K562 (cell line): ENCODE measurements around the gene HMG20B. TPM values are rescaled to one million over a fixed set of nuclear protein-coding genes. Genes with fewer than 3 reads are reported as not detected.

Source experiments
- ATAC-seq: fragments of 200-7000 bp; cut with Tn5 transposase; 3 replicates; pipeline ENCODE4 v1.9.1; 2020; ENCODE audit warnings: moderate library complexity
- BruUV-seq: library from RNA; stranded (reverse); fragments of 400-500 nt; replicated peaks from 2 replicates; lab custom pipeline; 2021; lab: Mats Ljungman, UMichigan
- CTCF ChIA-PET: fragments of 300-600 bp; formaldehyde crosslinking; extraction: SDS; loops from one replicate; lab custom pipeline; 2021; ENCODE audit warnings: low intra/inter-chr PET ratio; lab: Yijun Ruan, JAX
- POLR2A ChIA-PET: fragments of 300-600, 350-650 bp; sonication (Branson Sonifier 250); formaldehyde crosslinking; extraction: SDS; loops from one replicate; lab custom pipeline; 2021; ENCODE audit warnings: antibody characterized with exemption, inconsistent platforms; lab: Yijun Ruan, JAX
- DNase-seq, 4 experiments: peaks; one replicate each; pipeline versions ENCODE4 v3.0.0 to v3.0.0-alpha.2; 2011 to 2018; ENCODE audit warnings: low spot score in 3 of 4, mixed read lengths in 3 of 4; ENCODE audit errors: extremely low read depth in 1 of 4
- FAIRE-seq: peaks from 2 replicates; lab custom pipeline; 2011; peaks lifted over from hg19 to GRCh38; lab: Jason Lieb, UNC
- H2AFZ ChIP-seq: 2 replicates; pipeline ENCODE4 v1.6.0; 2011; ENCODE audit warnings: low read depth, low read length, control low read depth, inconsistent platforms
- H3K27ac ChIP-seq: fragments of 200-600 bp; 3 replicates; pipeline ENCODE4 v1.8.0; 2011; ENCODE audit warnings: low read depth, mild to moderate bottlenecking, control low read depth, inconsistent platforms, low read length, moderate library complexity, mixed read lengths; ENCODE audit errors: extremely low read depth
- H3K27me3 ChIP-seq, 2 experiments: fragments of 300-600 bp in 1 of 2; 2 replicates in 1 of 2; 3 replicates in 1 of 2; pipeline versions ENCODE4 v1.6.0 to v1.8.0; 2011; ENCODE audit warnings: inconsistent platforms in 2 of 2, low read length in 2 of 2, mild to moderate bottlenecking in 1 of 2, mixed read lengths in 1 of 2, moderate library complexity in 1 of 2; ENCODE audit not compliant: control insufficient read depth in 2 of 2, insufficient read depth in 2 of 2
- H3K36me3 ChIP-seq: fragments of 300-600 bp; 3 replicates; pipeline ENCODE4 v1.8.0; 2011; ENCODE audit warnings: mild to moderate bottlenecking, low read length, inconsistent platforms; ENCODE audit not compliant: control insufficient read depth, insufficient read depth
- H3K4me1 ChIP-seq, 2 experiments: fragments of 200-600 bp in 1 of 2; replicated peaks in 1 of 2; 2 replicates in 1 of 2; 3 replicates in 1 of 2; pipeline versions ENCODE4 v1.5.1 to v1.8.0; 2011; ENCODE audit warnings: inconsistent platforms in 2 of 2, low read length in 2 of 2, mild to moderate bottlenecking in 1 of 2, mixed read lengths in 1 of 2, moderate library complexity in 1 of 2; ENCODE audit not compliant: control insufficient read depth in 2 of 2, insufficient read depth in 2 of 2
- H3K4me2 ChIP-seq: 2 replicates; pipeline ENCODE4 v1.6.1; 2011; ENCODE audit warnings: low read length, control low read depth, inconsistent platforms, mixed read lengths; ENCODE audit not compliant: insufficient read depth
- H3K4me3 ChIP-seq: fragments of 200-600 bp; sonication (generic), shearing (Covaris generic); 2 replicates; pipeline ENCODE4 v1.5.1; 2016; ENCODE audit warnings: control low read depth, inconsistent platforms
- H3K79me2 ChIP-seq: fragments of 200-600 bp; 3 replicates; pipeline ENCODE4 v1.8.0; 2011; ENCODE audit warnings: low read length, inconsistent platforms; ENCODE audit not compliant: control insufficient read depth, insufficient read depth
- H3K9ac ChIP-seq, 2 experiments: 2 replicates each; pipeline versions ENCODE4 v1.6.0 to v1.6.1; 2011; ENCODE audit warnings: low read depth in 2 of 2, low read length in 2 of 2, control low read depth in 1 of 2, inconsistent platforms in 1 of 2, mild to moderate bottlenecking in 1 of 2, mixed read lengths in 1 of 2; ENCODE audit not compliant: insufficient read depth in 1 of 2
- H3K9me1 ChIP-seq: one replicate; pipeline ENCODE4 v1.6.0; 2011; ENCODE audit warnings: inconsistent platforms, mild to moderate bottlenecking, low read length, moderate library complexity; ENCODE audit not compliant: control insufficient read depth, insufficient read depth
- H3K9me3 ChIP-seq: replicated peaks from 2 replicates; pipeline ENCODE4 v1.5.1; 2011; ENCODE audit warnings: low read depth, low read length, inconsistent platforms; ENCODE audit not compliant: control insufficient read depth, insufficient read depth
- H4K20me1 ChIP-seq: replicated peaks from 2 replicates; pipeline ENCODE4 v1.6.1; 2011; ENCODE audit warnings: low read length, inconsistent platforms, mixed read lengths; ENCODE audit not compliant: control insufficient read depth, insufficient read depth
- BCLAF1 ChIP-seq, 2 experiments: fragments of 450-650 bp in 1 of 2; IDR thresholded peaks; 2 replicates each; pipeline ENCODE4 v1.6.1; 2011 to 2017; ENCODE audit warnings: low read depth in 2 of 2, antibody characterized with exemption in 1 of 2, borderline replicate concordance in 1 of 2, low read length in 1 of 2, mild to moderate bottlenecking in 1 of 2, mixed read lengths in 1 of 2; ENCODE audit not compliant: control insufficient read depth in 1 of 2
- CEBPZ ChIP-seq: fragments of 150-350 bp; IDR thresholded peaks from 2 replicates; pipeline ENCODE4 v1.6.1; 2014; ENCODE audit warnings: low read depth, mild to moderate bottlenecking, low read length, borderline replicate concordance
- CHD4 ChIP-seq: fragments of 200-600 bp; sonication (generic); IDR thresholded peaks from 3 replicates; pipeline ENCODE4 v1.6.1; 2012; ENCODE audit warnings: low read depth, mild to moderate bottlenecking, mixed read lengths, low read length, inconsistent platforms; ENCODE audit not compliant: insufficient read depth, insufficient replicate concordance, poor library complexity, severe bottlenecking
- HMGXB4 ChIP-seq: sonication (generic); formaldehyde crosslinking; IDR thresholded peaks from 2 replicates; pipeline ENCODE4 v1.8.1; 2023; ENCODE audit warnings: mild to moderate bottlenecking, missing genetic modification reagents
- MCM7 ChIP-seq, 2 experiments: fragments of 450-650 bp; IDR thresholded peaks; 2 replicates each; pipeline ENCODE4 v1.6.1; 2016 to 2018
- NCOA2 ChIP-seq, 2 experiments: fragments of 450-650 bp; IDR thresholded peaks; 2 replicates each; pipeline ENCODE4 v1.6.1; 2018; ENCODE audit warnings: mild to moderate bottlenecking in 2 of 2, moderate library complexity in 1 of 2; ENCODE audit not compliant: partially characterized antibody in 2 of 2
- NR3C1 ChIP-seq: sonication (generic); formaldehyde crosslinking; IDR thresholded peaks from 2 replicates; pipeline ENCODE4 v1.8.1; 2022; ENCODE audit warnings: missing genetic modification reagents
- SMARCA4 ChIP-seq: fragments of 450-650 bp; IDR thresholded peaks from 2 replicates; pipeline ENCODE4 v1.6.1; 2016
- WHSC1 ChIP-seq: IDR thresholded peaks from one replicate; pipeline ENCODE4 v1.6.1; 2012; ENCODE audit warnings: low read length, control low read depth, inconsistent platforms
- ZNF175 ChIP-seq: fragments of 200-800 bp; sonication (Bioruptor generic); IDR thresholded peaks from 2 replicates; pipeline ENCODE4 v1.6.1; 2016; ENCODE audit warnings: low read depth, mild to moderate bottlenecking, missing genetic modification characterization, missing compliant biosample characterization
- ZNF232 ChIP-seq: sonication (generic); formaldehyde crosslinking; IDR thresholded peaks from 2 replicates; pipeline ENCODE4 v1.8.0; 2022; ENCODE audit warnings: mild to moderate bottlenecking, missing genetic modification reagents
- ZNF644 ChIP-seq: fragments of 200-800 bp; sonication (Bioruptor generic); IDR thresholded peaks from 2 replicates; pipeline ENCODE4 v1.6.1; 2016; ENCODE audit warnings: low read depth, missing genetic modification characterization, missing compliant biosample characterization
- WGBS: fragments of 100-300 bp; shearing (Covaris generic); methylation state at CpG from one replicate; pipeline ENCODE4 v1.1.6; 2016; ENCODE audit warnings: low coverage, mixed read lengths; ENCODE audit not compliant: insufficient coverage; ENCODE audit errors: missing lambda C conversion rate; 5-methylcytosine and 5-hydroxymethylcytosine counted together
- in situ Hi-C: fragments of 300-500 bp; cut with MboI; formaldehyde crosslinking; loops from 4 replicates; pipeline ENCODE4 v1.15.0; 2018; ENCODE audit warnings: inconsistent platforms, mixed read lengths
- intact Hi-C: fragments of 100-400 bp; cut with micrococcal nuclease; formaldehyde crosslinking; loops from 2 replicates; pipeline ENCODE4 v1.14.2; 2022
- polyA plus RNA-seq, 8 experiments: library from polyadenylated mRNA; depleted of rRNA in 4 of 8; stranded (reverse) in 5 of 8; unstranded in 3 of 8; fragments of >200 nt; fragmentation: Nextera tagmentation in 2 of 8; fragmentation: Illumina TruSeq in 1 of 8; extraction: Ambion mirVana in 2 of 8; extraction: Trizol in 1 of 8; gene quantifications; 2 replicates each; pipeline versions ENCODE4 v1.2.1 to v1.2.3, GENCODE V29; 2011 to 2014; ENCODE audit warnings: inconsistent platforms in 1 of 8, missing spikeins in 1 of 8
- total RNA-seq, 7 experiments: library from RNA; depleted of rRNA in 6 of 7; stranded (reverse); fragments of >200 nt in 6 of 7; fragmentation: Illumina TruSeq in 2 of 7; extraction: Trizol in 2 of 7; gene quantifications; 2 replicates each; pipeline versions ENCODE4 v1.2.1 to v1.2.3, GENCODE V29; 2011 to 2021; ENCODE audit warnings: low replicate concordance in 1 of 7

The HMG20B gene
- total and polyA plus RNA-seq, 9 of the 15 experiments (the other 6 are each of a cell fraction or from before 2014, with no cell fraction given) = 0.35 to 172 (median 38.6) TPM

- Histone ChIP-seq H3K27ac (peak overlapping the region; percentile 77), H3K4me1 (peaks cover 21 to 74% of the 10 kb centered on the region in 2 experiments; a peak in 4 of 5 replicates), H3K9me3 (no peaks in the 10 kb centered on the region), H3K4me2 (peak overlapping the region; percentile 92), H3K9me1 (peaks cover 7% of the 10 kb centered on the region), H4K20me1 (peaks cover 9% of the 10 kb centered on the region), H2AFZ (peak overlapping the region; percentile 46; the same call in 1 of the 2 replicates), H3K27me3 (no peaks in the 10 kb centered on the region), H3K9ac (peak overlapping the region; percentile 81 to 99), H3K79me2 (peaks cover 45% of the 10 kb centered on the region), H3K36me3 (peaks cover 22% of the 10 kb centered on the region), H3K4me3 (peak overlapping the region; percentile 93)
- in situ Hi-C loops = no loop called here
- FAIRE-seq (no peak), DNase-seq (peak; percentile 69 to 75 (median 72)), ATAC-seq (peak; percentile 12)
- no TSS peak for BruUV-seq
- POLR2A ChIA-PET = interaction anchor here (0.5 to 1.9 kb wide), 10 partner anchors 9 to 307 kb away, joined by 3 to 9 read pairs (median 3); partner anchors contain the start of gene TEKTIP1
- CTCF ChIA-PET = no interaction called here
- intact Hi-C loops = loop anchor here (2.0 kb wide), 1 partner anchor 16 kb away; the partner anchor contains the start of gene HMG20B
- under 1% methylated on average over 47 of the region's 60 CpGs for WGBS
- TF ChIP-seq ZNF232 (CRISPR knock-in tag) (no peak), MCM7 (IDR thresholded peaks at IDR 0.05) (no peak), NR3C1 (CRISPR knock-in tag) (0 out of 2 replicates have a peak, but pooled peaks have one; percentile 78), CHD4 (no peak), ZNF644 (tag) (no peak), CEBPZ (no peak), HMGXB4 (CRISPR knock-in tag) (no peak), SMARCA4 (no peak), NCOA2 (IDR thresholded peaks at IDR 0.05; ENCODE audit: partially characterized antibody in 2 of 2) (no peak), ZNF175 (CRISPR knock-in tag) (no peak), WHSC1 (no peak), BCLAF1 (IDR thresholded peaks at IDR 0.05; ENCODE audit: borderline replicate concordance in 1 of 2, control insufficient read depth in 1 of 2, low read depth in 2 of 2, low read length in 1 of 2) (no peak)
Observed at GRCh38 chr19:3556978-3557460, 15.7 kb upstream of the HMG20B start.
